GM23338 (cell line): ENCODE measurements around the gene TDRD1. TPM values are rescaled to one million over a fixed set of nuclear protein-coding genes. Genes with fewer than 3 reads are reported as not detected.

Source experiments
- ATAC-seq: fragments of 200-7000 bp; cut with Tn5 transposase; 3 replicates; pipeline ENCODE4 v1.9.1; 2020
- DNase-seq: peaks from one replicate; pipeline ENCODE4 v3.0.0-alpha.2; 2015; ENCODE audit warnings: low spot score
- H2AFZ ChIP-seq: fragments of 200-600 bp; sonication (generic); 2 replicates; pipeline ENCODE4 v1.8.0; 2016; ENCODE audit warnings: antibody characterized with exemption, mild to moderate bottlenecking, moderate library complexity
- H3F3A ChIP-seq: fragments of 200-600 bp; sonication (generic); replicated peaks from 2 replicates; pipeline ENCODE4 v1.8.0; 2017; ENCODE audit warnings: antibody characterized with exemption, mixed run types, low read depth
- H3K27ac ChIP-seq: fragments of 200-600 bp; sonication (generic); 2 replicates; pipeline ENCODE4 v1.6.1; 2016; ENCODE audit warnings: low read depth
- H3K27me3 ChIP-seq: fragments of 200-600 bp; sonication (generic); 2 replicates; pipeline ENCODE4 v1.8.0; 2016; ENCODE audit warnings: mild to moderate bottlenecking, mixed run types, moderate library complexity; ENCODE audit not compliant: insufficient read depth
- H3K36me3 ChIP-seq: fragments of 200-600 bp; sonication (generic); 2 replicates; pipeline ENCODE4 v1.8.0; 2016; ENCODE audit warnings: mild to moderate bottlenecking; ENCODE audit not compliant: insufficient read depth
- H3K4me1 ChIP-seq: fragments of 200-600 bp; sonication (generic); 2 replicates; pipeline ENCODE4 v1.8.0; 2016; ENCODE audit warnings: mild to moderate bottlenecking, moderate library complexity; ENCODE audit not compliant: insufficient read depth
- H3K4me2 ChIP-seq: fragments of 200-600 bp; sonication (generic); 2 replicates; pipeline ENCODE4 v1.7.1; 2017; ENCODE audit warnings: mixed run types
- H3K4me3 ChIP-seq: fragments of 200-600 bp; sonication (generic); 2 replicates; pipeline ENCODE4 v1.6.1; 2016; ENCODE audit warnings: mixed run types
- H3K79me2 ChIP-seq: fragments of 200-600 bp; sonication (generic); replicated peaks from 2 replicates; pipeline ENCODE4 v1.8.0; 2017; ENCODE audit warnings: mild to moderate bottlenecking; ENCODE audit not compliant: insufficient read depth
- H3K9me2 ChIP-seq: fragments of 200-600 bp; sonication (generic); 2 replicates; pipeline ENCODE4 v1.8.0; 2017; ENCODE audit not compliant: insufficient read depth
- H4K20me1 ChIP-seq: fragments of 200-600 bp; sonication (generic); replicated peaks from 2 replicates; pipeline ENCODE4 v1.8.0; 2017; ENCODE audit warnings: mild to moderate bottlenecking; ENCODE audit not compliant: insufficient read depth
- H3K27ac Mint-ChIP-seq: 2 replicates; pipeline ENCODE4 v1.8.0; 2020; ENCODE audit warnings: inconsistent platforms, mild to moderate bottlenecking, moderate library complexity, mixed read lengths
- H3K27me3 Mint-ChIP-seq: 3 replicates; pipeline ENCODE4 v1.8.0; 2022; ENCODE audit warnings: low read depth, mild to moderate bottlenecking, moderate library complexity, mixed read lengths, inconsistent platforms; ENCODE audit not compliant: insufficient read depth, poor library complexity
- H3K36me3 Mint-ChIP-seq: 3 replicates; pipeline ENCODE4 v1.8.0; 2021; ENCODE audit warnings: low read depth, mild to moderate bottlenecking, inconsistent platforms, moderate library complexity, mixed read lengths
- H3K4me1 Mint-ChIP-seq: 3 replicates; pipeline ENCODE4 v1.8.0; 2020; ENCODE audit warnings: mild to moderate bottlenecking, inconsistent platforms, mixed read lengths
- H3K4me3 Mint-ChIP-seq: 3 replicates; pipeline ENCODE4 v1.8.0; 2021; ENCODE audit warnings: moderate library complexity, mild to moderate bottlenecking, inconsistent platforms, mixed read lengths
- H3K9me3 Mint-ChIP-seq: 3 replicates; pipeline ENCODE4 v1.8.0; 2020; ENCODE audit warnings: moderate library complexity, mild to moderate bottlenecking, inconsistent platforms, mixed read lengths
- EZH2 ChIP-seq: fragments of 200-600 bp; sonication (generic); IDR thresholded peaks from one replicate; pipeline ENCODE4 v1.8.0; 2017; ENCODE audit warnings: antibody characterized with exemption, mild to moderate bottlenecking, low read depth; ENCODE audit not compliant: unreplicated experiment
- EZH2phosphoT487 ChIP-seq: fragments of 200-600 bp; sonication (generic); IDR thresholded peaks from one replicate; pipeline ENCODE4 v1.8.1; 2018; ENCODE audit warnings: antibody characterized with exemption; ENCODE audit not compliant: unreplicated experiment
- JUNB ChIP-seq: IDR thresholded peaks from one replicate; pipeline ENCODE4 v1.6.1; 2016; ENCODE audit warnings: antibody characterized with exemption; ENCODE audit not compliant: unreplicated experiment
- NANOG ChIP-seq: IDR thresholded peaks from 2 replicates; pipeline ENCODE4 v1.6.1; 2016; ENCODE audit warnings: antibody characterized with exemption, borderline replicate concordance
- POLR2AphosphoS5 ChIP-seq: IDR thresholded peaks from 2 replicates; pipeline ENCODE4 v1.6.1; 2016; ENCODE audit warnings: antibody characterized with exemption, low read depth
- STAT1 ChIP-seq: IDR thresholded peaks from one replicate; pipeline ENCODE4 v1.6.1; 2016; ENCODE audit warnings: antibody characterized with exemption; ENCODE audit not compliant: unreplicated experiment
- polyA plus RNA-seq: library from polyadenylated mRNA; unstranded; fragments of >200 nt; fragmentation: Nextera tagmentation; extraction: Ambion mirVana; gene quantifications from 2 replicates; pipeline ENCODE4 v1.2.1, GENCODE V29; 2016
- total RNA-seq: library from RNA; depleted of rRNA; stranded (reverse); fragments of >200 nt; shearing (Covaris generic); gene quantifications from 2 replicates; pipeline ENCODE4 v1.2.3, GENCODE V29; 2014
- TF ChIP-seq, protein P1 (sequence below): fragments of 250-450 bp; sonication (Bioruptor Pico); IDR thresholded peaks from 2 replicates; pipeline ENCODE4 v1.5.0; 2020; ENCODE audit warnings: mild to moderate bottlenecking, moderate library complexity
- TF ChIP-seq, protein P2 (sequence below), 2 experiments: fragments of 200-600 bp in 1 of 2; sonication (generic) in 1 of 2; conservative IDR thresholded peaks; 2 replicates each; pipeline versions ENCODE4 v1.5.1 to v1.6.1; 2016 to 2017; ENCODE audit warnings: antibody characterized with exemption in 2 of 2, low read depth in 2 of 2, mild to moderate bottlenecking in 2 of 2, moderate library complexity in 1 of 2
- TF ChIP-seq, protein P3 (sequence below): IDR thresholded peaks from 2 replicates; pipeline ENCODE4 v1.6.1; 2016; ENCODE audit warnings: antibody characterized with exemption

TDRD1 gene
- total and polyA plus RNA-seq, 2 experiments from 2014 or later, result 0.52 to 1.5 TPM

DNA sequence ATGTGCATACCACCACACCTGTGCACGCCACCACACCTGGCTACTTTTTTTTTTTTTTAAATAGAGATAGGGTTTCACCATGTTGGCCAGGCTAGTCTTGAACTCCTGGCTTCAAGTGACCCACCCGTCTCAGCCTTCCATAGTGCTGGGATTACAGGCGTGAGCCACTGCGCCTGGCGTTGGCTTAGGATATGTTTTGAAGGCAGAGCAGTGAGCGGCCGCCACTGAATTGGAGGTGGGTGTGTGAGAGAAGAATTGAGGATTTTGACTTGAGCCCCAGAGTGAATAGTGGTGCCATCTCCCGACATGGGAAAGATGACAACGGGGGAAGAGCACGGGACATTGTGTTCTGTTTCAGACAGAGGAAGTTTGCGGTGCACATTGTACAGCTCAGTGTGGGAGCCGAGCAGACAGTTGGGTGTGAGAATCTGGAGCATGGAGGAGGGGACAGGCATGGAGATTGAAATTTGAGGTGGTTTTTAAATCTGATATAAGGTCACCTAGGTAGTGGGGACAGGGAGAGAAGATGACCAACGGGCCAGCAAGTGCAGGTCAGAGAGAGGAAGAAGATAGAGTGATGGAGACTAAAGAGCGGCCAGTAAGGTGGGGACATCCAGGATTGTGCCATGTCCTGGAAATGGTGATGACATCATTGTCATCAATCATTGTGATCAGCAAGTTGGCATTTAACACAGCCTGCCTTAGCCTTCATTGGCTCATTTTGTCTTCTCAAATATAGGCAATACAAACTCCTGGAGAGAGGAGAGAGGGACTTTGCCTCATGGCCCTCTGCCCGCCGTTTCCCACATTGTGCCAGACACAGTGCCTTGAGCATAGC, 95.7 kb downstream of the TDRD1 start (continued):
- TF ChIP-seq, protein P1, sequence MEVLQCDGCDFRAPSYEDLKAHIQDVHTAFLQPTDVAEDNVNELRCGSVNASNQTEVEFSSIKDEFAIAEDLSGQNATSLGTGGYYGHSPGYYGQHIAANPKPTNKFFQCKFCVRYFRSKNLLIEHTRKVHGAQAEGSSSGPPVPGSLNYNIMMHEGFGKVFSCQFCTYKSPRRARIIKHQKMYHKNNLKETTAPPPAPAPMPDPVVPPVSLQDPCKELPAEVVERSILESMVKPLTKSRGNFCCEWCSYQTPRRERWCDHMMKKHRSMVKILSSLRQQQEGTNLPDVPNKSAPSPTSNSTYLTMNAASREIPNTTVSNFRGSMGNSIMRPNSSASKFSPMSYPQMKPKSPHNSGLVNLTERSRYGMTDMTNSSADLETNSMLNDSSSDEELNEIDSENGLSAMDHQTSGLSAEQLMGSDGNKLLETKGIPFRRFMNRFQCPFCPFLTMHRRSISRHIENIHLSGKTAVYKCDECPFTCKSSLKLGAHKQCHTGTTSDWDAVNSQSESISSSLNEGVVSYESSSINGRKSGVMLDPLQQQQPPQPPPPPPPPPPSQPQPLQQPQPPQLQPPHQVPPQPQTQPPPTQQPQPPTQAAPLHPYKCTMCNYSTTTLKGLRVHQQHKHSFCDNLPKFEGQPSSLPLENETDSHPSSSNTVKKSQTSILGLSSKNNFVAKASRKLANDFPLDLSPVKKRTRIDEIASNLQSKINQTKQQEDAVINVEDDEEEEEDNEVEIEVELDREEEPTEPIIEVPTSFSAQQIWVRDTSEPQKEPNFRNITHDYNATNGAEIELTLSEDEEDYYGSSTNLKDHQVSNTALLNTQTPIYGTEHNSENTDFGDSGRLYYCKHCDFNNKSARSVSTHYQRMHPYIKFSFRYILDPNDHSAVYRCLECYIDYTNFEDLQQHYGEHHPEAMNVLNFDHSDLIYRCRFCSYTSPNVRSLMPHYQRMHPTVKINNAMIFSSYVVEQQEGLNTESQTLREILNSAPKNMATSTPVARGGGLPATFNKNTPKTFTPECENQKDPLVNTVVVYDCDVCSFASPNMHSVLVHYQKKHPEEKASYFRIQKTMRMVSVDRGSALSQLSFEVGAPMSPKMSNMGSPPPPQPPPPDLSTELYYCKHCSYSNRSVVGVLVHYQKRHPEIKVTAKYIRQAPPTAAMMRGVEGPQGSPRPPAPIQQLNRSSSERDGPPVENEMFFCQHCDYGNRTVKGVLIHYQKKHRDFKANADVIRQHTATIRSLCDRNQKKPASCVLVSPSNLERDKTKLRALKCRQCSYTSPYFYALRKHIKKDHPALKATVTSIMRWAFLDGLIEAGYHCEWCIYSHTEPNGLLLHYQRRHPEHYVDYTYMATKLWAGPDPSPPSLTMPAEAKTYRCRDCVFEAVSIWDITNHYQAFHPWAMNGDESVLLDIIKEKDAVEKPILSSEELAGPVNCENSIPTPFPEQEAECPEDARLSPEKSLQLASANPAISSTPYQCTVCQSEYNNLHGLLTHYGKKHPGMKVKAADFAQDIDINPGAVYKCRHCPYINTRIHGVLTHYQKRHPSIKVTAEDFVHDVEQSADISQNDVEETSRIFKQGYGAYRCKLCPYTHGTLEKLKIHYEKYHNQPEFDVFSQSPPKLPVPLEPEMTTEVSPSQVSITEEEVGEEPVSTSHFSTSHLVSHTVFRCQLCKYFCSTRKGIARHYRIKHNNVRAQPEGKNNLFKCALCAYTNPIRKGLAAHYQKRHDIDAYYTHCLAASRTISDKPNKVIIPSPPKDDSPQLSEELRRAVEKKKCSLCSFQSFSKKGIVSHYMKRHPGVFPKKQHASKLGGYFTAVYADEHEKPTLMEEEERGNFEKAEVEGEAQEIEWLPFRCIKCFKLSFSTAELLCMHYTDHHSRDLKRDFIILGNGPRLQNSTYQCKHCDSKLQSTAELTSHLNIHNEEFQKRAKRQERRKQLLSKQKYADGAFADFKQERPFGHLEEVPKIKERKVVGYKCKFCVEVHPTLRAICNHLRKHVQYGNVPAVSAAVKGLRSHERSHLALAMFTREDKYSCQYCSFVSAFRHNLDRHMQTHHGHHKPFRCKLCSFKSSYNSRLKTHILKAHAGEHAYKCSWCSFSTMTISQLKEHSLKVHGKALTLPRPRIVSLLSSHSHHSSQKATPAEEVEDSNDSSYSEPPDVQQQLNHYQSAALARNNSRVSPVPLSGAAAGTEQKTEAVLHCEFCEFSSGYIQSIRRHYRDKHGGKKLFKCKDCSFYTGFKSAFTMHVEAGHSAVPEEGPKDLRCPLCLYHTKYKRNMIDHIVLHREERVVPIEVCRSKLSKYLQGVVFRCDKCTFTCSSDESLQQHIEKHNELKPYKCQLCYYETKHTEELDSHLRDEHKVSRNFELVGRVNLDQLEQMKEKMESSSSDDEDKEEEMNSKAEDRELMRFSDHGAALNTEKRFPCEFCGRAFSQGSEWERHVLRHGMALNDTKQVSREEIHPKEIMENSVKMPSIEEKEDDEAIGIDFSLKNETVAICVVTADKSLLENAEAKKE (CRISPR knock-in tag), result no peak
- TF ChIP-seq EZH2phosphoT487 (no peak), NANOG (no peak)
- TF ChIP-seq, protein P2, sequence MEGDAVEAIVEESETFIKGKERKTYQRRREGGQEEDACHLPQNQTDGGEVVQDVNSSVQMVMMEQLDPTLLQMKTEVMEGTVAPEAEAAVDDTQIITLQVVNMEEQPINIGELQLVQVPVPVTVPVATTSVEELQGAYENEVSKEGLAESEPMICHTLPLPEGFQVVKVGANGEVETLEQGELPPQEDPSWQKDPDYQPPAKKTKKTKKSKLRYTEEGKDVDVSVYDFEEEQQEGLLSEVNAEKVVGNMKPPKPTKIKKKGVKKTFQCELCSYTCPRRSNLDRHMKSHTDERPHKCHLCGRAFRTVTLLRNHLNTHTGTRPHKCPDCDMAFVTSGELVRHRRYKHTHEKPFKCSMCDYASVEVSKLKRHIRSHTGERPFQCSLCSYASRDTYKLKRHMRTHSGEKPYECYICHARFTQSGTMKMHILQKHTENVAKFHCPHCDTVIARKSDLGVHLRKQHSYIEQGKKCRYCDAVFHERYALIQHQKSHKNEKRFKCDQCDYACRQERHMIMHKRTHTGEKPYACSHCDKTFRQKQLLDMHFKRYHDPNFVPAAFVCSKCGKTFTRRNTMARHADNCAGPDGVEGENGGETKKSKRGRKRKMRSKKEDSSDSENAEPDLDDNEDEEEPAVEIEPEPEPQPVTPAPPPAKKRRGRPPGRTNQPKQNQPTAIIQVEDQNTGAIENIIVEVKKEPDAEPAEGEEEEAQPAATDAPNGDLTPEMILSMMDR (conservative IDR thresholded peaks at IDR 0.05; ENCODE audit: low read depth in 2 of 2), result no peak

DNA sequence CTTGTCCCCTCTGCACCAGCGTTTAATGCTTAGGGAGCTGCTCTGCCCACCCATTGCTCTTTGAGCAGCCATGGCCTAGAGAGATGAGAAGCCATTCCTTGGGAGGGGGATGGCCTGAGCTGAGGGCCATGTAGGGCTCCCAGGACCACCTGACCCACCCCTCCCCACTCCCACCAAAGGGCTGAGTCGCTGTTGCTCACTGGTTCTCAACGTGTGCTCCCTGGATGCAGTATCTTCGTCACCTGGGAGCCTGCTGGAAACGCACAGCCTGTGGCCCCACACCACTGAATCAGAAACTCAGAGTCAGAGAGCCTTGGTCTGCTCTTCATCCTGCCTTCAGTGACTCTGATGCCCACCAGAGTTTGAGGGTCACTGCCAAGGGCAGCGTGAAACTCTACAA, 96.9 kb downstream of the TDRD1 start:
- no peak overlapping the region for H3K4me3 Mint-ChIP-seq
- ATAC-seq (no peak), DNase-seq (no peak)
- Histone ChIP-seq H3K9me2 (no peaks in the 10 kb centered on the region), H3K27me3 (no peaks in the 10 kb centered on the region), H3F3A (no peaks in the 10 kb centered on the region), H3K4me3 (no peak overlapping the region), H3K79me2 (no peaks in the 10 kb centered on the region), H4K20me1 (no peaks in the 10 kb centered on the region), H2AFZ (no peak overlapping the region), H3K4me2 (no peak overlapping the region), H3K4me1 (no peaks in the 10 kb centered on the region), H3K27ac (no peak overlapping the region), H3K36me3 (no peaks in the 10 kb centered on the region)
- no peaks in the 10 kb centered on the region for H3K4me1 Mint-ChIP-seq
- no peaks in the 10 kb centered on the region for H3K36me3 Mint-ChIP-seq
- no peak overlapping the region for H3K27ac Mint-ChIP-seq
- H3K9me3 Mint-ChIP-seq, result no peaks in the 10 kb centered on the region
- peaks cover 4% of the 10 kb centered on the region for H3K27me3 Mint-ChIP-seq
- TF ChIP-seq, protein P3, sequence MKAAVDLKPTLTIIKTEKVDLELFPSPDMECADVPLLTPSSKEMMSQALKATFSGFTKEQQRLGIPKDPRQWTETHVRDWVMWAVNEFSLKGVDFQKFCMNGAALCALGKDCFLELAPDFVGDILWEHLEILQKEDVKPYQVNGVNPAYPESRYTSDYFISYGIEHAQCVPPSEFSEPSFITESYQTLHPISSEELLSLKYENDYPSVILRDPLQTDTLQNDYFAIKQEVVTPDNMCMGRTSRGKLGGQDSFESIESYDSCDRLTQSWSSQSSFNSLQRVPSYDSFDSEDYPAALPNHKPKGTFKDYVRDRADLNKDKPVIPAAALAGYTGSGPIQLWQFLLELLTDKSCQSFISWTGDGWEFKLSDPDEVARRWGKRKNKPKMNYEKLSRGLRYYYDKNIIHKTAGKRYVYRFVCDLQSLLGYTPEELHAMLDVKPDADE, result no peak
- TF ChIP-seq POLR2AphosphoS5 (no peak), EZH2 (no peak), STAT1 (no peak), JUNB (no peak)
